Karpas-422 (cell line): Measurements from ENCODE around the gene KLHL3. TPM values are rescaled to one million over a fixed set of nuclear protein-coding genes. Genes with fewer than 3 reads are reported as not detected.

Source experiments
- DNase-seq: peaks from one replicate; pipeline ENCODE4 v3.0.0-alpha.2; 2015
- H2AFZ ChIP-seq: fragments of 200-600 bp; sonication (generic); 2 replicates; pipeline ENCODE4 v1.6.1; 2014; ENCODE audit warnings: antibody characterized with exemption, low read length, mixed read lengths
- H3K27ac ChIP-seq: fragments of 200-600 bp; sonication (generic); 2 replicates; pipeline ENCODE4 v1.5.1; 2014; ENCODE audit warnings: mild to moderate bottlenecking, low read length, moderate library complexity
- H3K27me3 ChIP-seq: fragments of 200-600 bp; sonication (generic); 2 replicates; pipeline ENCODE4 v1.6.1; 2014; ENCODE audit warnings: low read length, mixed read lengths
- H3K36me3 ChIP-seq: fragments of 200-600 bp; sonication (generic); 2 replicates; pipeline ENCODE4 v1.6.1; 2014; ENCODE audit warnings: low read length, mixed read lengths; ENCODE audit not compliant: insufficient read depth
- H3K4me1 ChIP-seq: fragments of 200-600 bp; sonication (generic); 2 replicates; pipeline ENCODE4 v1.6.1; 2014; ENCODE audit warnings: mild to moderate bottlenecking, low read length, mixed read lengths
- H3K4me2 ChIP-seq: fragments of 200-600 bp; sonication (generic); 2 replicates; pipeline ENCODE4 v1.6.1; 2014; ENCODE audit warnings: low read length, low read depth, mild to moderate bottlenecking; ENCODE audit not compliant: poor library complexity, severe bottlenecking
- H3K4me3 ChIP-seq: fragments of 200-600 bp; sonication (generic); 2 replicates; pipeline ENCODE4 v1.5.1; 2014; ENCODE audit warnings: mild to moderate bottlenecking, antibody characterized with exemption, low read length, mixed read lengths
- H3K79me2 ChIP-seq: fragments of 200-600 bp; sonication (generic); 2 replicates; pipeline ENCODE4 v1.6.1; 2014; ENCODE audit warnings: mild to moderate bottlenecking, low read length, mixed read lengths
- H3K9ac ChIP-seq: fragments of 200-600 bp; sonication (generic); 2 replicates; pipeline ENCODE4 v1.6.0; 2014; ENCODE audit warnings: low read length
- H3K9me2 ChIP-seq: fragments of 200-600 bp; sonication (generic), shearing (Covaris generic); replicated peaks from 2 replicates; pipeline ENCODE4 v1.6.0; 2014; ENCODE audit warnings: mild to moderate bottlenecking, low read length, moderate library complexity; ENCODE audit not compliant: insufficient read depth
- H3K9me3 ChIP-seq: fragments of 300-700, 200-600 bp; sonication (generic); 2 replicates; pipeline ENCODE4 v1.6.1; 2014; ENCODE audit warnings: low read length, mixed read lengths
- H4K20me1 ChIP-seq: fragments of 200-600 bp; sonication (generic); 2 replicates; pipeline ENCODE4 v1.6.1; 2014; ENCODE audit warnings: mild to moderate bottlenecking, antibody characterized with exemption, low read length, low read depth; ENCODE audit not compliant: insufficient read depth
- total RNA-seq: library from RNA; depleted of rRNA; stranded (reverse); fragments of >200 nt; shearing (Covaris generic); gene quantifications from 2 replicates; pipeline ENCODE4 v1.2.3, GENCODE V29; 2014; ENCODE audit warnings: low replicate concordance

KLHL3 gene
- total RNA-seq, 1 experiment from 2014 or later: 0.67 TPM

DNA sequence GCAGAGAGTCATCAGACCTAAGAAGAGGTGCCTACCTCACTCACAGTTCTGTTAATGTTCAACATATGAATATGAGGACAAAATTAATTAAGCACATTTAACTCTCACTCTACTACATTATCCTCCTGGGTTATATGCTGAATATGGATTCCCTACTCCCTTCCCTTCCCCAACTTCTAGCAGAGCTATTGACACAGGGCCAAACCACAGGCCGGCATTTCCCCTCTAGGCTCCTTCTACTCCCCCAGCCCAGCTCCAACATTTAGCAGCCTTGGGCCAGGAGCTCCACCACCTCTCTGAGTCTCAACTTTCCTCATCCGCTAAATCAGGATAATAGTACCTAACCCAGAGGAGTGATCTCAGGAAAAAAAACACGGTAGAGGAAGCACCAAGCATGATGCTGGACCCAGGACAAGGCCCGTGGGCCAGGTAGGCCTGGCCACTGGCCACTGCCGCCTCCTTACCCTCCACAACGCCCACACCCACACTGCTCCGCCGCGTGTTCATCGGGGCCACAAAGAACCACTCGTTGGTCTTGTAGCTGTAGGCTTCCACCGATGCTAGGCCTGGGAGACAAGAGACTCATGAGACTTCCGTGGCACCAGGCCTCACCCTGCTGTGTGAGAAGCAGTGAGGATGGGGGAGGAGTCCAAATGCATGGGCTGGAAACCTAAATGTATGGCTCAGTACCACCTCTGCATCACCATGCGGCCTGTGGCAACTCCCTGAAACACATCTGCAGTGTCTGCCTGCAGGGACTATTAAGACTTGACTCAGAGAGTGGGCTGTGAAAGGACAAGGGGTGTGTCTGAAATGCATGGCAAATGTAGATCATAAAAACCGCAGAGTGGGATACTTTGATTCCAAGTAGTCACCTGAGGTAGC, 98.8 kb downstream of the KLHL3 start:
- no peak overlapping the region for H3K4me2 ChIP-seq
- DNase-seq: no peak
- no peaks in the 10 kb centered on the region for H3K36me3 ChIP-seq
- H3K27me3 ChIP-seq: no peaks in the 10 kb centered on the region
- H3K9me2 ChIP-seq: no peaks in the 10 kb centered on the region
- no peaks in the 10 kb centered on the region for H3K79me2 ChIP-seq
- no peak overlapping the region for H3K9ac ChIP-seq
- no peak overlapping the region for H3K4me3 ChIP-seq
- no peak overlapping the region for H3K27ac ChIP-seq
- H2AFZ ChIP-seq: no peak overlapping the region
- no peaks in the 10 kb centered on the region for H4K20me1 ChIP-seq
- H3K4me1 ChIP-seq: no peaks in the 10 kb centered on the region
- H3K9me3 ChIP-seq: no peaks in the 10 kb centered on the region

DNA sequence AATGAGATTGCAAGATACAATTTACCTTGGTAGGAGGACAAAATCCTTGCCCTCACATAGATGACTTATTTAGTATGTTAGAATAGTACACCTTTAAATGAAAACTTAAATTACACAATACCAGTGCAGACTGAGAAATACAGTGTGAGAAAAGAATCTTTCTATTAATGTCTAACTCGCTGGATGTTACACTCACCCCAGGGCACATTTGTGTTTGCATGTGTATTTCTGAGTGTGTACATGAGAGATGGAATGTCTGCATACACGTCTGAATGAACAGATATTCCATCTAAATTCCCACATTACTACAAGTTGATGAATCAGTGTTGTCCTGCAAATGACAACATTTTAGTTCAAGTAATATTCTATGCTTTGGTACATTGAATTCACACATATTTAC, 99.8 kb downstream of the KLHL3 start:
- Histone ChIP-seq H3K27me3 (no peaks in the 10 kb centered on the region), H3K79me2 (no peaks in the 10 kb centered on the region), H3K4me2 (no peak overlapping the region), H3K36me3 (no peaks in the 10 kb centered on the region), H3K27ac (no peak overlapping the region), H3K4me1 (no peaks in the 10 kb centered on the region), H3K9ac (no peak overlapping the region), H2AFZ (no peak overlapping the region), H4K20me1 (no peaks in the 10 kb centered on the region), H3K9me3 (no peaks in the 10 kb centered on the region), H3K9me2 (no peaks in the 10 kb centered on the region), H3K4me3 (no peak overlapping the region)
- no peak for DNase-seq

DNA sequence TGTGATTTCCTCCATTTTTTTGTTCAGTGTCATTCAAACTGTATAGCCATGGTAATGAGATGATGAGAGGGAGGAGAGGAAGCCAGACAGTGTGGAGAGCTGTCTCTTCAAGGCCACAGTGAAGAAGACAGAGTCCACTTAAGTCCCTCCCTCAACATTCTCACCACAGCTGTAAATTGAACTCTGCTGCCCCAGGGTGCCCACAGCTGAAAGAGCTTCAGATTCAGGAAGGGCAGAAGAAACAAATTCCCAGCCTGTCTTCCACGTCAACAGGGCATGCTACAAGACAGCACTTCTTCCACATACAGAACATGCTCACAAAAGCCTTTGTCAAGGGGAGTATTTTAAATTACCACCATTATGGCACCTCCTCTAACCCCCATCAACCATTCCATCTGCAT, 100.4 kb downstream of the KLHL3 start:
- H2AFZ ChIP-seq: no peak overlapping the region
- H3K9me2 ChIP-seq: no peaks in the 10 kb centered on the region
- no peak overlapping the region for H3K27ac ChIP-seq
- H3K36me3 ChIP-seq: no peaks in the 10 kb centered on the region
- no peaks in the 10 kb centered on the region for H3K4me1 ChIP-seq
- H3K79me2 ChIP-seq: no peaks in the 10 kb centered on the region
- no peak overlapping the region for H3K9ac ChIP-seq
- H4K20me1 ChIP-seq: no peaks in the 10 kb centered on the region
- no peak overlapping the region for H3K4me2 ChIP-seq
- no peaks in the 10 kb centered on the region for H3K9me3 ChIP-seq
- DNase-seq: no peak
- H3K27me3 ChIP-seq: no peaks in the 10 kb centered on the region
- no peak overlapping the region for H3K4me3 ChIP-seq

DNA sequence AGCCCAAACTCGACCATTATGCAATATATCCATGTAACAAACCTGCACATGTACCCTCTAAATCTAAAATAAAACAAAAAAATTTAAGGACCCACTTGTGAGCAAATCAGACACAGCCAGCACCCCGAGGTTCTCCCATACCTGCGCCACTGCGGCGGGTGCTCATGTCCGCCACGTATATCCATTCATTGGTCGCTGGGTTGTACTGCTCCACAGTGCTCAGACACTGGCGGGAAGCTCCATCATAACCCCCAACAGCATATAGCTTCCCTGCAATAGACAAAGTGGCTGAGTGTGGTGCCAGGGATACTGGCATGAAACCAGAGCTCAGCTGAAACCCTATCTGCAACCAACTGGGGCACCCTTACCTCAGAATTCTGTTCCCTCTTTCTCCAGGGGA, 102.0 kb downstream of the KLHL3 start:
- Histone ChIP-seq H3K9me3 (no peaks in the 10 kb centered on the region), H2AFZ (no peak overlapping the region), H3K4me3 (no peak overlapping the region), H3K36me3 (no peaks in the 10 kb centered on the region), H3K79me2 (no peaks in the 10 kb centered on the region), H3K4me1 (no peaks in the 10 kb centered on the region), H3K4me2 (no peak overlapping the region), H3K9ac (no peak overlapping the region), H4K20me1 (no peaks in the 10 kb centered on the region), H3K27me3 (no peaks in the 10 kb centered on the region), H3K9me2 (no peaks in the 10 kb centered on the region), H3K27ac (no peak overlapping the region)
- no peak for DNase-seq

DNA sequence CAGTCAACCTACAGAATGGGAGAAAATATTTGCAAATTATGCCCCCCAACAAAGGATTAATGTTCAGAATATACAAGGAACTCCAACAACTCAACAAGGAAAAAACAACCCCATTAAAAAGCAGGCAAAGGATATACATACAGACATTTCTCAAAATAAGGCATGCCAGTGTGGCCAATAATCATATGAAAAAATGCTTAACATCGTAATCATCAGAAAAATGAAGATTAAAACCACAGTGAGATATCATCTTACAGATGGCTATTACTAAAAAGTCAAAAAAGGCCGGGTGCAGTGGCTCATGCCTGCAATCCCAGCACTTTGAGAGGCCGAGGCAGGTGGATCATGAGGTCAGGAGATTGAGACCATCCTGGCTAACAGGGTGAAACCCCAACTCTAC, 103.2 kb downstream of the KLHL3 start:
- Histone ChIP-seq H3K79me2 (no peaks in the 10 kb centered on the region), H4K20me1 (no peaks in the 10 kb centered on the region), H3K9me3 (no peaks in the 10 kb centered on the region), H3K9me2 (no peaks in the 10 kb centered on the region), H3K27ac (no peak overlapping the region), H3K4me2 (no peak overlapping the region), H3K27me3 (no peaks in the 10 kb centered on the region), H3K9ac (no peak overlapping the region), H2AFZ (no peak overlapping the region), H3K4me1 (no peaks in the 10 kb centered on the region), H3K4me3 (no peak overlapping the region), H3K36me3 (no peaks in the 10 kb centered on the region)
- DNase-seq: no peak

DNA sequence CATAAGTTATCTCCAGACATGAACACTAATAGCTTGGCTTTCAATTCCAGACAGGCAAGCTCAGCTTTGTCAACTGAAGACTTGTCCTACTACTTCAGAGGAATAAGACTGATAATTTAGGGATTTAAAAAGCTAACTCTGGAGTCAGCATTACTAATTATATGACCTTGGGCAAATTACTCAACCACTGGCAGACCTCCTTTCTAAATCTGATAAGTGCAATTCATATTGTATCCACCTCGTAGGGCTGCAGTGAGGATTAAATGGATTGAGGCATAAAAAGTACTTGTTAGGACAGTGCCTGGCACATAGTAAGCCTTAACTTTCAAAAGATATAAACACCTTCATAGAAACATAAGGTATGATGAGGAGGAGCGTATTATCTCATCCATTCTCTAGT, 104.4 kb downstream of the KLHL3 start:
- Histone ChIP-seq H3K4me2 (no peak overlapping the region), H3K9ac (no peak overlapping the region), H2AFZ (no peak overlapping the region), H3K27ac (no peak overlapping the region), H3K36me3 (no peaks in the 10 kb centered on the region), H3K27me3 (no peaks in the 10 kb centered on the region), H3K9me2 (no peaks in the 10 kb centered on the region), H3K79me2 (no peaks in the 10 kb centered on the region), H3K4me1 (no peaks in the 10 kb centered on the region), H3K4me3 (no peak overlapping the region), H4K20me1 (no peaks in the 10 kb centered on the region), H3K9me3 (no peaks in the 10 kb centered on the region)
- no peak for DNase-seq

DNA sequence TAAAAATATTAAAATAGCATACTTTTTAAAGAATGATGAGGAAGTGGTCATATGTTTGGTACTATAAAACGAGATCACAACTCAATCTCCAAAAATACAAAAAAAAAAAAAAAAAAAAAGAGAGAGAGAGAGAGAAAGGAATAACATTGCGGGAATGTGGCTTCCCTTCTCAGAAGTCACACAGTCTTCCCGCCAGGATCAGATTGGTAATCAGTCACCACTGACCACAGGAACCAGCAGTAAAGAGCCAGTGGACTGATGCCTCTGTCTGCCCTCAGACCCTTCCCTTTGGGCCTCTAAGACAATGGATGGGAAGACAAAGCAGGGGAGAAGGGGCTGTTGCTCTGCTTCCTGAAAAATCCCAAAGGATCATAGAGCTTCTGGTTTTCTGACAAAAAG, 104.9 kb downstream of the KLHL3 start:
- H3K36me3 ChIP-seq: no peaks in the 10 kb centered on the region
- H3K27me3 ChIP-seq: no peaks in the 10 kb centered on the region
- no peaks in the 10 kb centered on the region for H3K79me2 ChIP-seq
- no peak overlapping the region for H3K27ac ChIP-seq
- no peaks in the 10 kb centered on the region for H3K4me1 ChIP-seq
- no peak overlapping the region for H3K9ac ChIP-seq
- H3K4me2 ChIP-seq: no peak overlapping the region
- no peaks in the 10 kb centered on the region for H3K9me3 ChIP-seq
- H2AFZ ChIP-seq: no peak overlapping the region
- H3K9me2 ChIP-seq: no peaks in the 10 kb centered on the region
- H3K4me3 ChIP-seq: no peak overlapping the region
- H4K20me1 ChIP-seq: no peaks in the 10 kb centered on the region
- DNase-seq: no peak

DNA sequence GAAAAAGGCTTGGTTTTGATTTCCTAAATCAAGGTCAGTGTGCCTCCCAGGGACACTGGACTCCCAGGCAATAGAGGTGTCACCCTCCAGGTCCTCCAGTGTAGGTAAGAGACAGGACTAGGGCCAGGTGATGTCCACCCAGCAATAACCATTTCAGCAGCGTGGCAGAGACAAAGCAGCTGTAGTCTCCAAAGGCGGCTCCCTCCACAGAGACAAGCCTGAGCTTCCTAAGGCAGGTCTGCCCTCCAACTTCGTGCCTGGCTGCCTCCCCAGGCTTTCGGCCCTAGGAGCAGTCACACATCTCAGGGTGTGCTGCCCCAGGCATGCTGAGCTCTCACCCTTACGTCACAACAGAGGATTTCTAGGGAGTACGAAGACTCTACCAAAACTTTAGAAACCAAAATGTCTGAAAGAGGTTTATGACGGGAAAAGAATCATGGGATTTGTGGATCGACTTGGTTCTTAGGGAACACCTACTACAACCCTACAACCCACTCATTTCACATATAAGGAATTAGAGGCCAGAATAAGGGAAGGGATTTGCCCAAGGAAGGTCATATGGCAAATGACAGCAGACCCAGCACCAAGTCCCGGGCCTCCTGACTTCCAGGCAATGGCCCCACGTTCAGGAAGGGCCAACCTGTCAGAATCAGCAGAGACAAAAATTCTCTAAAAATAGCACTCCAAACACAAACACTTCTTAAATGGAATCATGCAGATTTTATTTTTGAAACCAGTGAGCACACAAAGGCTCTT, 105.5 kb downstream of the KLHL3 start:
- Histone ChIP-seq H3K9me3 (no peaks in the 10 kb centered on the region), H3K36me3 (no peaks in the 10 kb centered on the region), H3K9me2 (no peaks in the 10 kb centered on the region), H2AFZ (no peak overlapping the region), H4K20me1 (no peaks in the 10 kb centered on the region), H3K4me1 (no peaks in the 10 kb centered on the region), H3K9ac (no peak overlapping the region), H3K79me2 (no peaks in the 10 kb centered on the region), H3K4me2 (no peak overlapping the region), H3K27me3 (no peaks in the 10 kb centered on the region), H3K4me3 (no peak overlapping the region), H3K27ac (no peak overlapping the region)
- DNase-seq: no peak
